GM21529 (cell line): ENCODE data around the gene CEP57.
"Not testable (repeated sequence)": the region's sequence is repeated elsewhere in the genome, so short reads cannot be mapped to it uniquely, and the experiment has no call there.

Source experiments
- ATAC-seq: cut with Tn5 transposase; IDR thresholded peaks from one replicate; pipeline ENCODE4 v1.9.1; 2021; ENCODE audit not compliant: unreplicated experiment

Gene CEP57

GRCh38 chr11:95795627-95796295, 5.5 kb downstream of the CEP57 start:
- no peak for ATAC-seq

DNA sequence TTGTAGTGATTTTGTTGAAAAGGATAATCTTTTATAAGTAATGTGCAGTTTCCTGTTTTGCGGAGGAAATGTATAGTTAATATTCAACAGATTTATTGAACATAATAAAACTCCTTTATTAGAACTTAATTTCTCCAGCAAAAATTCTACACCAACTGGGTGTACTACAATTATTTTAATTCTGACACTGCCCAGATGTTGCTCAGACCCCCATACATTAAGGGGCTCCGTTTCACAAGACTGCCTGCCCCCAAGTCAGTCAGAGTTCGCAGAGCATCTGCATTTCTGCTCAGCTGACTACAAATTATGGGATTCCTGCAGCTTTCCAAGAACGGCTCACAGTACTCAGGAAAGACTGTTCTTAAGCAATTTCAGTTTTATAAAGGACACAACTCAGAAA, 6.2 kb downstream of the CEP57 start:
- ATAC-seq: no peak

GRCh38 chr11:95799546-95799945, 9.2 kb downstream of the CEP57 start:
- ATAC-seq: no peak

- no peak for ATAC-seq
Observed at GRCh38 chr11:95800438-95800837, 10.1 kb downstream of the CEP57 start.

DNA sequence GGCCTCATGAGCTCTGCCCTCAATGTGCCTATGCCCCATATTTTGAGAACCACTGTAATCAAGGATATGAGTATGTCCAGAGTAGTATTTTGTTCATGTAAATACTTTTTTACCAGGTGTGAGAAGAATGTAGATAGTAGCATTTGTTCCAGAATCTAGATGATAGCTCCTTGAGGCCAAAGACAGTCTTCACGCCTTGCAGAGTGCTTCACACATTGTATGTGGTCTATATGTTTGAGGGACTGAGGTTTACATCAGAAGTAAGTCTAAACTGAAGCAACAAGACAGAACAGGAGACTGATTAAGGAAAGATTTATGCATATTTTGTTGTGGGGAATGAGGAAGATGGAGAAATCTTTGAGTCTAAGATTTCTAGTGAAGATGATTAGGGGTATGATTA, 12.5 kb downstream of the CEP57 start:
- ATAC-seq: no peak

DNA sequence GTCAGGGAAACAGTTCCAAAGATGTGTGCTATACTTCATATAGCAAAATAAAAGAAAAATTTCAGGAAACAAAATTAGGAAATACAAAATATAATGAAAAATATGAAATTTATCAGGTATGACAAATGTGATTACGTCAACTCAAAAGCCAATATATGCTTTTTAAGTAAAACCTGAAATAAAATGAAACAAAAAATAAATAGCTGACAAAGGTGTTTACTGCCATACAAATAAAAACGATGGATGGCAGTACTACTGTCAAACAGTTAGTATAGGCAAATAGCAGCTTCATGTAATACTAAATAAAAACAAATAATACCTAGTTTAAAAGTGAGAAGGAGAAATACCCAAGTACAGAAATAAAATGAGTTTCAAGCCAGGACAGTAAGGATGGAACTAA, 13.7 kb downstream of the CEP57 start:
- no peak for ATAC-seq

DNA sequence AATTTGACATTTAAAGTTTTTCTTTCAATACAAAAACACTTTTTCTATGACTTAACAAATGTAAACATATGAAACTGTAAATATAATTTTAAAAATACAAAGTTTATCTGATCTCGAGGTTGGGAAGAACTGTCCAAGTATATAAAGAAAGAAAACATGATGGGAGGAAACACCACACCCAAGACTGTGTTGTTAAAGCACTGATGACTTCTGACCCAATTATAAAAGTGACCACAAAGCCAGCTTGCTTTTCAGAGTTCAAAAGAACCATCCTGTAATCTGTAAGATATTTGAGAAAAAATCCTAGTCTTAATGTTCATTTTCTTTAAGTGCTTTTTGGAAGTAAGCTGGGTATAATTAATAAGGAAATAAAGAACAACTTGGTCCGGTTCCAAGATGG, 15.6 kb downstream of the CEP57 start:
- ATAC-seq: no peak

DNA sequence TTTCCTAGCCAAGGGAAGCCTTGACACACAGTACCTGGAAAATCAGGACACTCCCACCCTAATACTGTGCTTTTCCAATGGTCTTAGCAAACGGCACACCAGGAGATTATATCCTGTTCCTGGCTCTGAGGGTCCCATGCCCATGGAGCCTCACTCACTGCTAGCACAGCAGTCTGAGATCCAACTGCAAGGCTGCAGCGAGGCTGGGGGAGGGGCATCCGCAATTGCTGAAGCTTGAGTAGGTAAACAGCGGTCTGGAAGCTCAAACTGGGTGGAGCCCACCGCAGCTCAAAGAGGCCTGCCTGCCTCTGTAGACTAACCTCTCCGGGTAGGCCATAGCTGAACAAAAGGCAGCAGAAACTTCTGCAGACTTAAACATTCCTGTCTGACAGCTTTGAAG, 16.2 kb downstream of the CEP57 start:
- ATAC-seq: not testable (repeated sequence)

DNA sequence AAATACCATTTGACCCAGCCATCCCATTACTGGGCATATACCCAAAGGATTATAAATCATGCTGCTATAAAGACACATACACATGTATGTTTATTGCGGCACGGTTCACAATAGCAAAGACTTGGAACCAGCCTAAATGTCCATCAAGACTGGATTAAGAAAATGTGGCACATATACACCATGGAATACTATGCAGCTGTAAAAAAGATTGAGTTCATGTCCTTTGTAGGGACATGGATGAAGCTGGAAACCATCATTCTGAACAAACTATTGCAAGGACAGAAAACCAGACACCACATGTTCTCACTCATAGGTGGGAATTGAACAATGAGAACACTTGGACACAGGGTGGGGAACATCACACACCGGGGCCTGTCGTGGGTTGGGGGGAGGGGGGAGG, 20.8 kb downstream of the CEP57 start:
- not testable (repeated sequence) for ATAC-seq

- ATAC-seq: no peak
Observed at GRCh38 chr11:95816037-95816436, 25.7 kb downstream of the CEP57 start.

DNA sequence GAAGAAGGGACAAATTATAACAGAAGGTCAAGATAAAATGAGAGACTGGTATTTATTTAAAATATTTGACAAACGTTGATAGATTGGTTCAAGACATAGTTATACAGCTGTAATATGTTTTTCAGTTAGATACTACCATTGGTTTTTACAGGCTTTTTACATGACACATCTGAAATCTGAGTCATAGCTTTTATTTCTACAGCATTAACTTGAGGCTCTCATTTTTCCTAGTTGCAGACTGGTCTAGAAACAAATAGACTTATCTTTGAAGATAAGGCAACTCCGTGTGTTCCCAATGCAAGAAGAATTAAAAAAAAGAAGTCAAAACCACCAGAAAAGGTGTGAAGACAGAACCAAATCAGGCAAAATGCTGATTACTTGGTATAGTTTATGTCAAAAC, 31.3 kb downstream of the CEP57 start:
- no peak for ATAC-seq

GRCh38 chr11:95827696-95828095, 37.4 kb downstream of the CEP57 start:
- ATAC-seq: no peak

- ATAC-seq: no peak
Observed at GRCh38 chr11:95829580-95830259, 39.4 kb downstream of the CEP57 start.

DNA sequence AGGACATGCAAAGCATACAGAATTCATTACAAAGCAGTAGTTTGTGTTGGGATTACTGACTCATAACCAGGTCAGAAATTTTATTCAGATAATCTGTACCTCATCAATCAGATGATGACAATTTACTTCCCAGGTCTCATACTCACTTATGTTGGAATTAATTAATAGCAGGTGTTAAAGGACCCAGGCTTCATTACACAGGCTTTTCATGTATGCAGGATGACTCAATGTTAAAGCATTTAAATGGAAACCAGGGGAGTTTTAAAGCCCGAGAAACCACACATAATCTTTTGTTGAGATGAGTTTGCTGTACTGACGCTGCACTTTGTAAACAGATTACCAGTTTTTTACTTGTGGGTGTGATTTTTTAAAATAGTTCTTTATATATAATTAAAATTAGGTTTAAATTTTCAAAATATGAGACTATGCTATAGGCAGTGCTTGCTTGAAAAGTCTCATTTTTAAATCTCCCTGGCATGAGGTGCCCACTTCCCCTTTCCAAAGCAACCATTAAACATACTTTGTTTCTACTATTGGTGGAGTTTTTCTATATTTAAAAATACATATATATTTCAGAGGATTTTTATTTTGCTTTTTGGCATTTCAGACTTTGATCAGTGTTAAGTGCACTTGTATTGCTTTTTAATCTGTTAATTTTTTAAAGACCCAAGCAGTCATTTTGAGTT, 41.0 kb downstream of the CEP57 start:
- ATAC-seq: no peak

- ATAC-seq: no peak
Observed at GRCh38 chr11:95832763-95833162, 42.5 kb downstream of the CEP57 start.

- no peak for ATAC-seq
Observed at GRCh38 chr11:95833378-95833777, 43.1 kb downstream of the CEP57 start.

DNA sequence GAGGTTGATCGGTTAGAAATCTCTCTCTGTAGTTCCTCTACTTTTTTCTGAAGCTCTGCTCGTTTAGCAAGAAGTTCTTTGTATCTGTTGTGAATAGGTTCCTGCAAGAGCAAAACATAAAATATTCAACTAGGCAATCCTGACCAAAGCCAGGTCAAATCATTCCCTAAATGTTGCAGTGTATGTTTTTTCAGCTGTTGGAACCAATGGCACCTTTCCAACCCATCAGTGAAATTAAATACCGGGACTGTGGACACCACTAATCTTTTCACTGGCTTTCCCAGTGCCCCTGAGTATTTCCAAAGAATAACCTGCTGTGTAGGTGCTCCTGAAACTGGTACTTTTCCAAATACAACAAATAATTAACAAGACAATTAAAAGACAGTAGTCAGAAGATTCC, 45.1 kb downstream of the CEP57 start:
- ATAC-seq: no peak

DNA sequence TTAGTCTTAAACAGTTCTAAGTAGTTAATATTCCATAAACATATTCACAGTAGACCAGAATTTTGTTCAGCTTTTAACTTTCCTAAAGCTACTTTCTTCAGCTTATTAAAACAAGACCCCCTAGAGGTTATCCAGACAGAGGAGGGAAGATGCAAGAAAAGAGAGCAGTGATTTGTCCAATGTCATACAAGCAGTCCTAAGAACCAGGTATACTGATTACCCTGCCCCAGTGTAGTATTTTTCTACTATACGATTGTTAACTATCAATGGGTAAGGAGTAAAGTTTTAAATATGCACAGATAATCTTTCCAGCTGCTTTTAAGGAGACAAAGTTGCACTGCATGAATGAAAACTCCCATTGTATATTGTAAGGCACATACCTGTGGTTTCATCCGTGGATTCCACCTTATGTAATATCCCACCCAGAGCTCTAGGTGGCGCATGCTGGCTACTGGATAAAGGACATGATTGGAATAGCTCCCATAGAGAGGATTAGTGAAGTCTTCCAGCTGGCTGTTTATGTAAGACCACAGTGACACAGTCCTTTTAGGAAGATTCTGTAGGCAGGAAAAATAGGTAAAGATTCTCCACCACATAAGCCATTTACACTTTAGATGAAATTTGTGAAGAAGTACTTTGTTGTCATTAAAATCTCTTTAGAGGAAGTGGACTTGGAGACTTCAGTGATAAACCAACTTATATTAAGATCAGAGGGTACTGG, 45.6 kb downstream of the CEP57 start:
- peak; percentile 97 for ATAC-seq

DNA sequence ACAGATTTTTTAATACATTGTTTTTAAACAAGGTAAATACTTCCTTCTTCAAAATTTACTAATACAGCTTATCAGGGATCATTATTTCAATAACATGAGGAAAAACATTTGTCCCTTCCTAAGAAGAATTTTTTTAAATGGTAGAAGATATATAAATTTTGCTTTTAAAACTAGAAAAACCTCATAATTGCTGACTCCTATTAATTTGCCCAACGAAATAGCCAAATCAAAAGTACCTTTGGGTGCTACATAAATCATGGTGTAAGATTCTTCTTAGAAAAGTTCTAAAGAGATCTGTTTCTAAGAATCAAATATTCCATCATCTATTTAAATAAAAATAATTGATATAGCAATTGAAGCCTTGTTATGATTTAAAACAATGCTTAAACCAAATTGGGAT, 54.9 kb downstream of the CEP57 start:
- no peak for ATAC-seq

DNA sequence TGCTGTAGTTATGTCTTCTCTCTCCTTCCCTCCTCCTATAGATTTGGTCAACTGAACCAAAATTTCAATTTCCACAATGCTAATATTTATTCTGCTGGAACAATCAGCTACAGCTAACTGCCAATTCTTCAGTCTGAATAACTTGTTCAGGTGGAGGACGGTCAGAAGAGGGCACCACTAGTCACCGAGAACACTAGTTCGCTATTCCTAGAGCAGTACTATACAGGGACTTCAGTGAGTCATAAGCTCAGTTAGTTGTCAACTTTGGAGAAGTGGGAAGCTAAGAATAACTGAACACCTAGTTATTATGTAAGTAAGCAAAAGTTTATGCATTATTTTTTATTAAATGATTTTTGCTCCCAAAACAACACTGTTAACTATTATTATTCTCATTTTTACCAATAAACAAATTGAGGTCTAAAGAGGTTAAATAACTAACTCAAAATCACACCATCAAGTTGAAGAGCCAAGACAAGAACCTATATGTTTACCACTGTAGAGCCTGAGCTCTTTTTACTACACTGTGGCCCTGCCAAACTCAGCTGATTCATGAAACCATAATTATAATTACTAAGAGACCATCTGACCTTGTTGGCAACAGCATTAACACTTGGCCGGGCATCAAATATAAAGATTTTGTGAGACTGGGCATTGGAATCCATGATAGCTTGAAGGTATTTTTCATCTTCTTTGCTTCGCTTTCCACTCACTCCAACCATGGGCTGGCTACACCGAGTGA, 59.0 kb downstream of the CEP57 start:
- ATAC-seq: peak; percentile 58

- ATAC-seq: no peak
Observed at GRCh38 chr11:95850137-95850536, 59.8 kb downstream of the CEP57 start.
